Suprapubic skin (tissue), 3 donors: ENCODE results near the gene PACS1.

Experiments used
- EP300 ChIP-seq: sonication (generic); formaldehyde crosslinking; IDR thresholded peaks from one replicate; pipeline ENCODE4 v1.6.1; 2017; ENCODE audit warnings: antibody characterized with exemption
- TF ChIP-seq, protein P1 (sequence below), 2 donors: fragments of 200-600 bp in 1 of 2; fragments of 450-650 bp in 1 of 2; sonication (generic) in 1 of 2; IDR thresholded peaks; one replicate each; pipeline ENCODE4 v1.5.1; 2016 to 2019; ENCODE audit warnings: antibody characterized with exemption in 2 of 2, mild to moderate bottlenecking in 1 of 2, moderate library complexity in 1 of 2

GRCh38 chr11:66136752-66137123 is 66.7 kb downstream of the PACS1 start:
- TF ChIP-seq, protein P1, sequence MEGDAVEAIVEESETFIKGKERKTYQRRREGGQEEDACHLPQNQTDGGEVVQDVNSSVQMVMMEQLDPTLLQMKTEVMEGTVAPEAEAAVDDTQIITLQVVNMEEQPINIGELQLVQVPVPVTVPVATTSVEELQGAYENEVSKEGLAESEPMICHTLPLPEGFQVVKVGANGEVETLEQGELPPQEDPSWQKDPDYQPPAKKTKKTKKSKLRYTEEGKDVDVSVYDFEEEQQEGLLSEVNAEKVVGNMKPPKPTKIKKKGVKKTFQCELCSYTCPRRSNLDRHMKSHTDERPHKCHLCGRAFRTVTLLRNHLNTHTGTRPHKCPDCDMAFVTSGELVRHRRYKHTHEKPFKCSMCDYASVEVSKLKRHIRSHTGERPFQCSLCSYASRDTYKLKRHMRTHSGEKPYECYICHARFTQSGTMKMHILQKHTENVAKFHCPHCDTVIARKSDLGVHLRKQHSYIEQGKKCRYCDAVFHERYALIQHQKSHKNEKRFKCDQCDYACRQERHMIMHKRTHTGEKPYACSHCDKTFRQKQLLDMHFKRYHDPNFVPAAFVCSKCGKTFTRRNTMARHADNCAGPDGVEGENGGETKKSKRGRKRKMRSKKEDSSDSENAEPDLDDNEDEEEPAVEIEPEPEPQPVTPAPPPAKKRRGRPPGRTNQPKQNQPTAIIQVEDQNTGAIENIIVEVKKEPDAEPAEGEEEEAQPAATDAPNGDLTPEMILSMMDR (IDR thresholded peaks at IDR 0.05), result no peak
- TF ChIP-seq EP300, result no peak
